GM10266 (cell line): ENCODE data around the gene STX10.
"Not testable (repeated sequence)": the region's sequence is repeated elsewhere in the genome, so short reads cannot be mapped to it uniquely, and the experiment has no call there.

Experiments
- DNase-seq: peaks from one replicate; pipeline ENCODE4 v3.0.0; 2012; ENCODE audit errors: extremely low spot score
- TF ChIP-seq, protein P1 (sequence below): IDR thresholded peaks from 2 replicates; pipeline ENCODE4 v1.5.1; 2012; ENCODE audit warnings: mild to moderate bottlenecking, low read depth; ENCODE audit not compliant: control insufficient read depth, insufficient read depth; ENCODE audit errors: missing control alignments

Gene STX10

DNA sequence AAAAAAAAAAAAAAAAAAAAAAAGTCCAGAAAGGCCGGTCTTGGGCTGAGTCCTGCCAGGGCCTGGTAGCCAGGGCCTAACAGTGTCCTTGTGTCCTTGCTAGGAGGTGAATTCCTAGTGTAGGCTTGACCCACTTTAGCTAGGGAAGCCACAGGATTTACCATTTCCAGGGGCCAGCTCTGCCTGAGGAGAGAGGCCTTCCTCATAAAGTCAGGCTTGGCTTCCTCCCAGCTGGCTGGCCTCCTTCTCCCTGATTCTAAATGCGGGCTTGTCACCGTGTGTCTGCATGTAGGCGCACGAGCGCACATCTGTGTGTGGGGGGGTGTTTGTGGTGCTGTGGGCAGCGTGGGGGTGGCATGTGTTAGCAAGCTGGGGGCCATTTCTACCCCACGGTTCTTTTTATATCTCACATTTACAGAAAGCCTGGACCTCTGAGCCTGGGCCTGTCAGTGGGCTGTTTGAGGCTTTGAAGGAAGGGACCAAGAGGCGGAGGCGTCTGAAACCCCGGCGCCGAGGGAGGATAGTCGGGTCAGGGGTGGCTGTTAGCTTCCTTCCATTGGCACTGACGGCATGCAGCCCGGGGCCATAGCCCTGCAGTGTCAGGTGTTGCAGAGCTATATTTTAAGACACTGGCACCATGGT, 31.7 kb upstream of the STX10 start:
- TF ChIP-seq, protein P1, sequence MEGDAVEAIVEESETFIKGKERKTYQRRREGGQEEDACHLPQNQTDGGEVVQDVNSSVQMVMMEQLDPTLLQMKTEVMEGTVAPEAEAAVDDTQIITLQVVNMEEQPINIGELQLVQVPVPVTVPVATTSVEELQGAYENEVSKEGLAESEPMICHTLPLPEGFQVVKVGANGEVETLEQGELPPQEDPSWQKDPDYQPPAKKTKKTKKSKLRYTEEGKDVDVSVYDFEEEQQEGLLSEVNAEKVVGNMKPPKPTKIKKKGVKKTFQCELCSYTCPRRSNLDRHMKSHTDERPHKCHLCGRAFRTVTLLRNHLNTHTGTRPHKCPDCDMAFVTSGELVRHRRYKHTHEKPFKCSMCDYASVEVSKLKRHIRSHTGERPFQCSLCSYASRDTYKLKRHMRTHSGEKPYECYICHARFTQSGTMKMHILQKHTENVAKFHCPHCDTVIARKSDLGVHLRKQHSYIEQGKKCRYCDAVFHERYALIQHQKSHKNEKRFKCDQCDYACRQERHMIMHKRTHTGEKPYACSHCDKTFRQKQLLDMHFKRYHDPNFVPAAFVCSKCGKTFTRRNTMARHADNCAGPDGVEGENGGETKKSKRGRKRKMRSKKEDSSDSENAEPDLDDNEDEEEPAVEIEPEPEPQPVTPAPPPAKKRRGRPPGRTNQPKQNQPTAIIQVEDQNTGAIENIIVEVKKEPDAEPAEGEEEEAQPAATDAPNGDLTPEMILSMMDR = no peak
- peak; percentile 71 for DNase-seq

DNA sequence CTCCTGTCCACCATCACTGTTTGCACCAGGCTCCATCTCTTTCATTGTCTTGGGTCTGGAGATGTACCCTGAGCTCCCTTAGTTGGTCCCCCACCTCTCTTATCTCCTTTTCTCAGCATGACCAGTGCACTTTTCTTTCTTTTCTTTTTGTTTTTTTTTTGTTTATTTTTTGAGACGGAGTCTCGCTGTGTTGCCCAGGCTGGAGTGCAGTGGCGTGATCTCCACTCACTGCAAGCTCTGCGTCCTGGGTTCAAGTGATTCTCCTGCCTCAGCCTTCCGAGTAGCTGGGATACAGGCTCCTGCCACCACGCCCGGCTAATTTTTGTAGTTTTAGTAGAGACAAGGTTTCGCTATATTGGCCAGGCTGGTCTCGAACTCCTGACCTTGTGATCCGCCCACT, 28.1 kb upstream of the STX10 start:
- not testable (repeated sequence) for DNase-seq

DNA sequence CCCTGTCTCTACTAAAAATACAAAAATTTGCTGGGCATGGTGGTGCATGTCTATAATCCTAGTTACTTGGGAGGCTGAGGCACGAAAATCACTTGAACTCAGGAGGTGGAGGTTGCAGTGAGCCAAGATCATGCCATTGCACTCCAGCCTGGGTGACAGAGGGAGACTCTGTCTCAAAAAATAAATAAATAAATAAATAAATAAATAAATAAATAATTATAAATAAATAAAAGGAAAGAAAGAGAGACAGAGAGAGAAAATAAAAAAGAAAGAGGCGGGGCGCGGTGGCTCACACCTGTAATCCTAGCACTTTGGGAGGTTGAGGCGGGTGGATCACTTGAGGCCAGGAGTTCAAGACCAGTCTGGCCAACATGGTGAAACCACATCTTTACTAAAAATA, 27.4 kb upstream of the STX10 start:
- not testable (repeated sequence) for DNase-seq

DNA sequence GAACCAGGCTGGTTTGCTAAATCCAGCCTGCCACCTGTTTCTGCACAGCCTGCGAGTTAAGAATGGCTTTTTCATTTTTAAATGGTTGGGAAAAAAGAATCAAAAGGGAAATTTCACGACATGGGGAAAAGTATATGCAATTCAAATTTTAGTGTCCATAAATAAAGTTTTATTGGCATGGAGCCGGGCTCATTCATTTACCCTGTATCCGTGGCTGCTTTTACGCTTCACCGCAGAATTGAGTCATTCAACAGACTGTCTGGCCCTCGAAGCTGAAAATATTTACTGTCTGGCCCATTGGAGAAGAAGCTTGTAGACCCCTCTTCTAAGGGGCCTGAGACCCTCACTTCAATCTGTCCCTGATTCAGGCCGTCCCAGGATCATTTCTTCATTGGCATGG, 26.2 kb upstream of the STX10 start:
- DNase-seq = no peak

DNA sequence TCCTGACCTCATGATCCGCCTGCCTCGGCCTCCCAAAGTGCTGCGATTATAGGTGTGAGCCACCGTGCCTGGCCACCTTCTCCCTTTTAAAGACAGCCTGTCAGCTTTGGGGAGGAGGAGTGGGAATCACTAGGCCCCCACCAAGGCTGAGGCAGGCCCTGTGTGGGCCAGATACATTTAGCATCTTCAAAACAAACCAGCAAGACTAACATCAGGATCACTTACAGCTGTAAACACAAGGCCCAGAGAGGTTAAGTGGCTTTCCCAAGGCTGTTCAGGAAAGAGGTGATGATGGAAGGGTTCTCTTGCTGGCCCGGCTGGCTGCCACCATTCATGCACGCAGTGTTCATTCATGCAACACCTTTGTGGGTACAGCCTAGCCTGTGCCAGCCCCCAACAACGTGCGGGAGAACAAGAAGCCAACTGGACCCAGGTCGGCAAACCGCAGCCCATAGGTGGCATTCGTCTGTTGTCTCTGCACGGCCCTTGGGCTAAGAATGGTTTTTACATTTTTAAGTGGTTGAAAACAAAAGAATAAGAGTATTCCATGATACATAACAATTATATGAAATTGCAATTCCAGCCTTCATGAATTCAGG, 23.1 kb upstream of the STX10 start:
- DNase-seq = no peak
- TF ChIP-seq, protein P1 = no peak

More for the DNA sequence above, 26.2 kb upstream of the STX10 start:
- TF ChIP-seq, protein P1 = no peak

DNA sequence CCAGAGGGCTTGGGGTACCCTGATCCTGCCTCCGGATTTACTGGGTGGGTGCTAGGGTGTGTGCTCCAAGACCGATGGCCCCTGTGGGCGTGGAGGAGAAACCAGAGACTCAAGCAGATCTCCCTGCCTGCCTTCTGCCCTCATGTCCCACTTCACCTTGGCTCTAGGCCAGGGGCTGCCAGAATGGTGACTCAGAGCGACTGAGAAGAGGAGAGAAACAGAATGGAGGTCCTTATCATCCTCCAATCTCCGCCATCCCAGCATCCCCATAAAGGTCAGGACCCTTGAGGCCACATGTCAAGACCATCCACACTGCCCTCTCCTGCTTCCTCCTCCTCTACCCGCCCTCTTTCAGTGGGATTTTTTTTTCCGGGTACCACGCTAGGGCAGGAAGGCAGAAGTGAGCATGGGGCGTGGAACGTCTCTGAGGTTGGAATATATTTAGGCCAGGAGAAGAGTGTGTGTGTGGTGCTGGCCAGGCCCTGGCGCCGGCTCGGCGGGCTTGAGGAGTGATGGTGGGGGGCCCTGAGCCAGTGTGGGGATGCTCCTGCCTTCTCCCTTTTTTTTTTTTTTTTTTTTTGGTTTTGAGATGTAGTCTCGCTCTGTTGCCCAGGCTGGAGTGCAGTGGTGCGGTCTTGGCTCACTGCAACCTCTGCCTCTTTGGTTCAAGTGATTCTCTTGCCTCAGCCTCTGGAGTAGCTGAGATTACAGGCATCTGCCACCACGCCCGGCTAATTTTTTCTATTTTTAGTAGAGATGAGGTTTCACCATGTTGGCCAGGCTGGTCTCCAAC, 22.4 kb upstream of the STX10 start:
- TF ChIP-seq, protein P1 = no peak
- no peak for DNase-seq

DNA sequence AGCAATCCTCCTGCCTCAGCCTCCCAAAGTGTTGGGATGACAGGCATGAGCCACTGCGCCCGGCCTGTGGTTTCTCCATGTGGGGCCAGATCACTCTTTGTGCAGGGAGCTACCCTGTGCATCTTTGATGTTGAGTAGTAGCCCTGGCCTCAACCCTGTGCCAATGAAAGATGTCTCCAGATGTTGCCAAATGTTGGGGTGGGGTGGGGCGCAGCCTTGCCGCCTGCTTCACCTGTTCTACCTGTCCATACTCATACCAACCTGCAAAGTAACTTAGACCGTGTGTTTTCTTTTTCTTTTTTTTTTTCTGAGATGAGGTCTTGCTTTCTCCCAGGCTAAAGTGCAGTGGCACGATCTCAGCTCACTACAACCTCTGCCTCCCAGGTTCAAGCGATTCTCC, 21.0 kb upstream of the STX10 start:
- no peak for DNase-seq

DNA sequence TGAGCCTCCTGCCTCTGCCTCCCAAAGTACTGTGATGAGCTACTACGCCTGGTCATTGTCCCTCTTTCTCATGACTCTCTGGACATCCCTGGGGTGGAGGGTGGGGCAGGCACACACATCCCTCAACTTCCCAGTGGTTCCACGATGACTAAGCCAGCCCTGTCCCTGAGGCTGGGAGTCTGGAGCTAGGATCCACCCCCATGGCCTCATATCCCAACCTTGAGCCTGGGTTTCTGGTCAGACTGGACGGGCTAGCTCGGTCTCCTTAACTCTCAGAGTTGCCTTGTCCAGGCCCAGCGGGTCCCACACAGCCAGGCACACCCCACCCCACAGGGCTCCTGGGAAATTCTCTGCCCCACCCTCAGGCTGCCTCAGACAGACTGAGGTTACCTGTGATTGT, 19.6 kb upstream of the STX10 start:
- TF ChIP-seq, protein P1 = no peak
- DNase-seq = no peak

More for the DNA sequence above, 21.0 kb upstream of the STX10 start:
- TF ChIP-seq, protein P1 = no peak

DNA sequence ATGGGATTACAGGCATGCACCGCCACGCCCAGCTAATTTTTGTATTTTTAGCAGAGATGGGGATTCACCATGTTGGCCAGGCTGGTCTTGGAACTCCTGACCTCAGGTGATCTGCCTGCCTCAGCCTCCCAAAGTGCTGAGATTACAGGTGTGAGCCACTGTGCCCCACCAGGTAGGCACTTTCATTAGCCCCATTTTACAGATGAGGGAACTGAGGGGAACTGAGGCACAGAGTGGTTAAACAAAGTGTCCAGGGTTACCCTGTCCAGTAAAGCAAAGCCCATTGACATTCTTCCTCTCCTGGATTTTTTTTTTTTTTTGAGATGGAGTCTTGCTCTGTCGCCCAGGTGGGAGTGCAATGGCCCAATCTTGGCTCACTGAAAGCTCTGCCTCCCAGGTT, 16.0 kb upstream of the STX10 start:
- not testable (repeated sequence) for DNase-seq
